ENCODE data around the gene RNASE7.
A peak's percentile ranks its signal among the peaks of the same experiment; 100 is the strongest.

The RNASE7 gene

GRCh38 chr14:21022686-21023085, 19.5 kb upstream of the RNASE7 start:
- no peak for TF ChIP-seq CTCF (conservative IDR thresholded peaks at IDR 0.05; ENCODE audit: low read depth, low read length)
- H3K4me3 ChIP-seq (ENCODE audit: low read length), result no peak overlapping the region
- no peak for DNase-seq (ENCODE audit: low read depth)

- H3K4me3 ChIP-seq (ENCODE audit: low read length), result no peak overlapping the region
- DNase-seq (ENCODE audit: low read depth), result no peak
- TF ChIP-seq CTCF (conservative IDR thresholded peaks at IDR 0.05; ENCODE audit: low read depth, low read length), result no peak
Measured at GRCh38 chr14:21023174-21023573, 19.0 kb upstream of the RNASE7 start.

GRCh38 chr14:21023817-21024584, 18.2 kb upstream of the RNASE7 start:
- DNase-seq (ENCODE audit: low read depth), result no peak
- H3K4me3 ChIP-seq (ENCODE audit: low read length), result peak overlapping the region; percentile 49
- TF ChIP-seq CTCF (conservative IDR thresholded peaks at IDR 0.05; ENCODE audit: low read depth, low read length), result no peak

GRCh38 chr14:21024585-21025370, 17.4 kb upstream of the RNASE7 start, which contains the start of gene NDRG2:
Gene NDRG2, minus strand, starts transcription at chr14:21025061. Its CDS starts 1,746 bp downstream, at chr14:21023315.
- no peak for TF ChIP-seq CTCF (conservative IDR thresholded peaks at IDR 0.05; ENCODE audit: low read depth, low read length)
- H3K4me3 ChIP-seq (ENCODE audit: low read length), result peak within 1 kb of the TSS; percentile 49
- DNase-seq (ENCODE audit: low read depth), result no peak

GRCh38 chr14:21025371-21026273, 16.5 kb upstream of the RNASE7 start:
- no peak for TF ChIP-seq CTCF (conservative IDR thresholded peaks at IDR 0.05; ENCODE audit: low read depth, low read length)
- H3K4me3 ChIP-seq (ENCODE audit: low read length), result peak overlapping the region; percentile 44
- no peak for DNase-seq (ENCODE audit: low read depth)

- no peak overlapping the region for H3K4me3 ChIP-seq (ENCODE audit: low read length)
- DNase-seq (ENCODE audit: low read depth), result no peak
- TF ChIP-seq CTCF (conservative IDR thresholded peaks at IDR 0.05; ENCODE audit: low read depth, low read length), result no peak
Measured at GRCh38 chr14:21026274-21026987, 15.7 kb upstream of the RNASE7 start.
